ENCODE data around the gene N4BP2.
"Not testable (repeated sequence)": the region's sequence is repeated elsewhere in the genome, so short reads cannot be mapped to it uniquely, and the experiment has no call there.

The N4BP2 gene

GRCh38 chr4:40056716-40057585 is at the start of gene N4BP2:
Gene N4BP2, plus strand, starts transcription at chr4:40056850. Its CDS starts 40,491 bp downstream, at chr4:40097341.
- DNase-seq (ENCODE audit: low spot score): peak; percentile 93

DNA sequence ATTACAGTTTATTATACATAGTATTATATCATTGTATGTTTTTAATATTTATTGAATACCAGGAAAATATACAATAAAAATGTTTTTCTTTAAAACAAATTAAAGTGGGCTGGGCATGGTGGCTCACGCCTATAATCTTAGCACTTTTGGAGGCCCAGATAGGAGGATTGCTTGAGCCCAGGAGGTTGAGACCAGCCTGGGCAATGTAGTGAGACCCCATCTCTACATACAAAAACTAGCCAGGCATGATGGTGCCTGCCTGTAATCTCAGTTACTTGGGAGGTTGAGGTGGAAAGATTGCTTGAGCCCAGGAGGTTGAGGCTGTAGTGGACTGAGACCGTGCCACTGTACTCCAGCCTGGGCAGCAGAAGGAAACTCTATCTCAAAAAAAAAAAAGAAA is 40.6 kb upstream of the N4BP2 start:
- DNase-seq (ENCODE audit: low spot score): no peak

GRCh38 chr4:40020221-40020620 is 36.4 kb upstream of the N4BP2 start:
- no peak for DNase-seq (ENCODE audit: low spot score)

GRCh38 chr4:40021116-40021515 is 35.5 kb upstream of the N4BP2 start:
- not testable (repeated sequence) for DNase-seq (ENCODE audit: low spot score)

GRCh38 chr4:40024049-40024448 is 32.6 kb upstream of the N4BP2 start:
- not testable (repeated sequence) for DNase-seq (ENCODE audit: low spot score)

DNA sequence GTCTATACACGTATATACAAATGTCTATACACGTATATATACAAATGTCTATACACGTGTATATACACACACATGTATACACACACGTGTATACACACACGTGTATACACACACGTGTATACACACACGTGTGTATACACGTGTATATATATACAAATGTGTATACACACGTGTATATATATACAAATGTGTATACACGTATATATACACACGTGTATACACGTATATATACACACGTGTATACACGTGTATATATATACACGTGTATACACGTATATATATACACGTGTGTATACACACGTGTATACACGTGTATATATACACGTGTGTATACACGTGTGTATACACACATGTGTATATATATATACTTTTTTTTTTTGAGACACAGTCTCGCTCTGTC is 23.9 kb upstream of the N4BP2 start:
- no peak for DNase-seq (ENCODE audit: low spot score)

DNA sequence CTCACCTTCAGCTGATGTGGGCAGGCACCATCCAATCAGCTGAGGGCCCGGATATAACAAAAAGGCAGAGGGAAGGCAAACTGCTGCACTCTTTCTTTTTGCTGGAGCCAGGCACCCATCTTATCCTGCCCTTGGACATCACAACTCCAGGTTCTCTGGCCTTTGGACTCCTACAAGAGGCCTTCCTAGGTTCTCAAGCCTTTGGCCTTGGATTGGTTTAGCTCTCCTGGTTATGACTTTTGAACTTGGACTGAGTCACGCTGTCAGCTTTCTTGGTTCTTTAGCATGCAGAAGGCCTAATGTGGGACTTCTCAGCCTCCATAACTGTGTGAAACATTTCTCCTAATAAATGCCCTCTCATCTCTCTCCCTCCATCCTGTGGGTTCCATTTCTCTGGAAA is 23.0 kb upstream of the N4BP2 start:
- DNase-seq (ENCODE audit: low spot score): no peak

DNA sequence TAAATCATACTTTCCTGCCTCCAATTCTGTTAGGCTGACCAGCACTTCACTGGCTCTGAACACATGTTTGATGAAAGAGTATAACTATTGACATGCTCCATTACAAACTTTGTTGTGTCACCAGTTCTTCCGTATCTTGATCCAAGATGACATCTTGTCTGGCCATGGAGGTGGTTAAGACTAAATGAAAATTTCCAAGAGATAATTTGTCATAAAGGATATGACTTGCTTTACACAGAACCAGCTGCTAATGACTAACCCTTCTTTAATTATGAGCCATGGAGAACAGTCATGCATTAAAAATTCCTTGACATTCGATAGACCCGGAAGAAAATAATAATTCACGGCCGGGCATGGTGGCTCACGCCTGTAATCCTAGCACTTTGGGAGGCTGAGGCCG is 17.7 kb upstream of the N4BP2 start:
- DNase-seq (ENCODE audit: low spot score): peak; percentile 33

DNA sequence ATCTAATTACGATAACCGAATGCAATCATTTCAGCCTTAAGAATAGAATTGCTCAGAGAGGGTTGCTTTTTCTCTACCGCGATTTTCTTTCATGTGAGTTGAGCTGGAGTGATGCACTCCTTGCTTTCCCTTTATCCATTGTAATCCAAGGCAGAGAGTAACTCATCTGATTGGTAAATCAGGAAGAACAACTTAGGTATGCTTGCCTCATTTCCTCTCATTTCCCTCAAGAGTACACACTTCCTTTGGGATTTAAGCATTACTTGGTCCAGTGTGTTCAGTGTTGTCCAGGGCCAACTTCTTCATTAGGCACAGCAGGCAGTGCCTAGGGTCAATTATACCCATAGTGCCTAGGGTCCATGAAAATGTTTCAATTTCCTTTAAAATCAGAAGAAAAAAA is 15.7 kb upstream of the N4BP2 start:
- no peak for DNase-seq (ENCODE audit: low spot score)

- DNase-seq (ENCODE audit: low spot score): no peak
Measured at GRCh38 chr4:40043786-40044185, 12.9 kb upstream of the N4BP2 start.

DNA sequence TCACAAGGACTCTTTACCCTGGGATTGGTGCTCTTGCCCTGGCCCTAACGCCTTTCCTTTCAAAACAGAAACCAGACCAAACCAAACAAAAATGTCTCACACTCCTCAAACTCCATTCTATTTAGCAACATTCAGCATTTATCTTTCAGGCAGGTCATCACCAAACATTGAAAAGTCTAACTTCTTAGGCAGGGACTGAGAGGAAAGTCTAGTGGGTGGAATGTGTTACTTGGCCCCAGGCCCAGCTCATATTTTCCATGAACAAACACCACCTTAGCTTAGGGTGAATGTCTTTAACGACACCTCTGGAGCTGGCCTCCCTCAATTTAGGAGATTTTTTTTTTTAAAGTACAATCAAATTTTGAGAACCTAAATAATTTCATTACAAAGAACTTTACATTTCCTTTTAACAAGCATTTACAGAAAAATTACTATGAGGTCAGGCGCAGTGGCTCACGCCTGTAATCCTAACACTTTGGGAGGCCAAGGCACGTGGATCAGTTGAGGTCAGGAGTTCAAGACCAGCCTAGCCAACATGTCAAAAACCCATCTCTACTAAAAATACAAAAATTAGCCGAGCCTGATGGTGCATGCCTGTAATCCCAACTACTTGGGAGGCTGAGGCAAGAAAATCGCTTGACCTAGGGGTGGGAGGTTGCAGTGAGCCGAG is 10.2 kb upstream of the N4BP2 start:
- peak; percentile 52 for DNase-seq (ENCODE audit: low spot score)

- DNase-seq (ENCODE audit: low spot score): no peak
Measured at GRCh38 chr4:40053161-40053560, 3.5 kb upstream of the N4BP2 start.

DNA sequence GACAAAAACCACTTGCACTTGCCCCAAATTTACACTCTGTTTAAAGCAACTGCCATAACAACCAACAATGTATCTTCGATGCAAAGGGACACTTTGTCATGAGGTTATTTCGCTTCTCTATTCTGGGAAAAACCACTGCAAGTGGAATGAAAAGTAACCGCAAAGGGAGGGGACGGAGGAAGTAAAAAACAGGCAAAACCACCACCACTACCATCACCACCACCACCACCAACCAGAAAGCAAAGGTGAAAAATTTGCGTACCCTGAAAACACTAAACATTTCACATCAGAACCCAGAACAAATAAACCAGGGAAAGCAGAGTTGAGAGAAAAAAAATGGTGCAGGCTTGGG is 1.2 kb upstream of the N4BP2 start:
- no peak for DNase-seq (ENCODE audit: low spot score)

GRCh38 chr4:40055863-40056715 is 561 bp upstream of the N4BP2 start:
- DNase-seq (ENCODE audit: low spot score): peak; percentile 89

DNA sequence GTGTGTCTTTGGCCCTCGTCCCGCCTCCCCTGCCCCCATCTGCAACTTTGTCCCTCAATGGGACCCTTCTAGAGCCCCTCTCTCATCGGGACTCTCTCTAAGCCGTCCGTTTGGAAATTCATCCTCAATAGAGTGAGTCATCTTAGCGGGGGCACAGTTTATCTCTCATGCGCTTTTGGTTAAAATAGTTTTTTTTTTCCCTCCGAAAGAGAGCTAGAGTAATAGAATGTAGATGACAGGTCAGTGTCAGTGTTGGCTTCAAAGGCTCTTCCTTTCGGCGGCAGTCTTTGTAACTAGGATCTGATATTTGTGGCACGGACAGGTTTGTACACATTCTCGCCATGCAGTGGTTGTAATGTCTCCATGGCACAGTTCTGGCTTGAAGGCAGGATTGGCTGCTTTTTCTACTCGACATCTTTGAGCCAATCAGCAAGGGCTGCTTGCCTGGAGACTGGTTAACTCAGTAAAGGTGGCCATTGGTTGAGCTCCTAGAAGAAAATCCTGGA is 989 bp downstream of the N4BP2 start:
- DNase-seq (ENCODE audit: low spot score): peak; percentile 92

- DNase-seq (ENCODE audit: low spot score): no peak
Measured at GRCh38 chr4:40058121-40058520, 1.5 kb downstream of the N4BP2 start.

DNA sequence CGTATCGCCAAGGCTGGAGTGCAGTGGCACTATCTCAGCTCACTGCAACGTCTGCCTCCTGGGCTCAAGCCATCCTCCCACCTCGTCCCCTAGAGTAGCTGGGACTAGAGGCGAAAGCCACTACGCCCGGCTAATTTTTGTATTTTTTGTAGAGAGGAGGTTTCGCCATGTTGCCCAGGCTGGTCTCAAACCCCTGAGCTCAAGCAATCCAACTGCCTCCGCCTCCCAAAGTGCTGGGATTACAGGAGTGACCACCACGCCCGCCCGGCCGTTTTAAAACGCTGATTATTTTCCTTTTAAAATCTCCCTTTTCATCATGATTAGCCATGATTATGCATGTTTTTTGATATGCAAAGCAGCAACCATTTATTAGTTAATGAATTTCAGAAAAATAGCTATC is 2.2 kb downstream of the N4BP2 start:
- no peak for DNase-seq (ENCODE audit: low spot score)

- no peak for DNase-seq (ENCODE audit: low spot score)
Measured at GRCh38 chr4:40059362-40059761, 2.7 kb downstream of the N4BP2 start.

- DNase-seq (ENCODE audit: low spot score): no peak
Measured at GRCh38 chr4:40065010-40065409, 8.4 kb downstream of the N4BP2 start.

DNA sequence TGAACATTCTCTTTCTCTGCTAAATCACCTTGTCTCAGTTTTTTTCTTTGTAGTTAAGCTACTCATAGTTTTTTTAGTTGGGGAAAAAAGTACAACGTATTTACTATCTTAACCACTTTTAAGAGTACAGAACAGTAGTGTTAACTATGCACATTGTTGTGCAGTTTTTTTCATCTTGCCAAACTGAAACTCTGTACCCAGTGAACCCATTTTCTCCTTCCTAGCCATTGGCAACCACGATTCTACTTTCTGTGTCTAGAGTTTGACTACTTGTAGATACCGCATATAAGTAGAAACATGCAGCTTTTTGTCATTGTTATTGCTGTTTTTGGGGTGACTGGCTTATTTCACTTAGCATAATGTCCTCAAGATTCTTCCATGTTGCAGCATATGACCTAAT is 10.0 kb downstream of the N4BP2 start:
- DNase-seq (ENCODE audit: low spot score): no peak

GRCh38 chr4:40070387-40070786 is 13.7 kb downstream of the N4BP2 start:
- no peak for DNase-seq (ENCODE audit: low spot score)

- DNase-seq (ENCODE audit: low spot score): no peak
Measured at GRCh38 chr4:40086421-40086820, 29.8 kb downstream of the N4BP2 start.
